DND-41 (cell line): ENCODE results near the gene ASB9.

ENCODE experiments used
- EZH2 ChIP-seq: IDR thresholded peaks from 3 replicates; pipeline ENCODE4 v1.6.1; 2012; ENCODE audit warnings: borderline replicate concordance, low read depth, mild to moderate bottlenecking, moderate library complexity, low read length, inconsistent platforms; ENCODE audit not compliant: severe bottlenecking
- TF ChIP-seq, protein P1 (sequence below): IDR thresholded peaks from 2 replicates; pipeline ENCODE4 v1.5.1; 2012; ENCODE audit warnings: borderline replicate concordance, low read length, moderate library complexity, mild to moderate bottlenecking; ENCODE audit not compliant: poor library complexity, severe bottlenecking; ENCODE audit errors: extremely low read depth

DNA sequence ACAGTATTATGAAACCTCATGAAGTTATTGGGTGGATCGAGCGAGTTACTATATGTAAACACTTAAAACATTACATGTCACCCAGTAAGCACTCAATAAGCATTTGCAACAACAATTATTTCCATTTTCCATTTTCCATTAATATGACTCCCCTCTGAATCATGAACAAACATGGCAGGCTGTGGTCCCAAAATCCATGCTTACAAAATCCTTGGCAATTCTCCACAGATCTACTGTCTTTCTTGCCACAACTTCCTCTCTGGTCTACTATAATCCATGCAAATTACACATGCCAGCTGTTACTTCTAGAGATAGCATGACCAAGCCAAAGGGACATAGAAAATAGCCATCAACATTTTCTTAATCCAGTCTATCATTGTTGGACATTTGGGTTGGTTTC is 23.6 kb upstream of the ASB9 start:
- TF ChIP-seq, protein P1, sequence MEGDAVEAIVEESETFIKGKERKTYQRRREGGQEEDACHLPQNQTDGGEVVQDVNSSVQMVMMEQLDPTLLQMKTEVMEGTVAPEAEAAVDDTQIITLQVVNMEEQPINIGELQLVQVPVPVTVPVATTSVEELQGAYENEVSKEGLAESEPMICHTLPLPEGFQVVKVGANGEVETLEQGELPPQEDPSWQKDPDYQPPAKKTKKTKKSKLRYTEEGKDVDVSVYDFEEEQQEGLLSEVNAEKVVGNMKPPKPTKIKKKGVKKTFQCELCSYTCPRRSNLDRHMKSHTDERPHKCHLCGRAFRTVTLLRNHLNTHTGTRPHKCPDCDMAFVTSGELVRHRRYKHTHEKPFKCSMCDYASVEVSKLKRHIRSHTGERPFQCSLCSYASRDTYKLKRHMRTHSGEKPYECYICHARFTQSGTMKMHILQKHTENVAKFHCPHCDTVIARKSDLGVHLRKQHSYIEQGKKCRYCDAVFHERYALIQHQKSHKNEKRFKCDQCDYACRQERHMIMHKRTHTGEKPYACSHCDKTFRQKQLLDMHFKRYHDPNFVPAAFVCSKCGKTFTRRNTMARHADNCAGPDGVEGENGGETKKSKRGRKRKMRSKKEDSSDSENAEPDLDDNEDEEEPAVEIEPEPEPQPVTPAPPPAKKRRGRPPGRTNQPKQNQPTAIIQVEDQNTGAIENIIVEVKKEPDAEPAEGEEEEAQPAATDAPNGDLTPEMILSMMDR = no peak
- no peak for TF ChIP-seq EZH2
